Measurements from ENCODE around the gene ADORA1. TPM values are rescaled to one million over a fixed set of nuclear protein-coding genes. Genes with fewer than 3 reads are reported as not detected.

ADORA1 gene
- total and polyA plus RNA-seq, 10 of the 15 experiments (the other 5 are each of a cell fraction or from before 2014, with no cell fraction given) = not detected

DNA sequence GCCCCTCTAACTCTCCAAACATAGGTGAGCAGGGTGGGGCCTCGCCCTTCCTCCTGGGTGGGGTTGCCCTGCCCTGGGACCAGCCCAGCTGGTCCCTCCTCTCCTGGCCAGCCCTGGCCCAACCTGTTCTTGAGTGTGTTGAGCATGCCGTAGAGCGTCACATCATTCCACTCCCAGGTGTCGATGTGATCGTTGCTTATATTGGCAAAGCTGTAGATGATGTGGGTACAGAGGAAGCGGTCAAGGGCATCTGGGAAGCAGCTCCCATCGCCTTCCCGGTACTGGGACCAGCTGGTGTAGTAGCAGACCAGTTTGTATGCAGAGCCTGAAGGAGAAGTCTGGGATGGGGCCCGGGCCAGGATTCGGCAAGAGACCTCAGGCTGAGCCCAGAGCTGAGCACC lies 57.5 kb downstream of the ADORA1 start:
- ATAC-seq (no peak), DNase-seq (ENCODE audit: low read depth, low spot score) (no peak), FAIRE-seq (no peak)
- Histone ChIP-seq H3K9me3 (replicated peaks; ENCODE audit: control insufficient read depth, insufficient read depth, low read length) (no peaks in the 10 kb centered on the region), H3K4me2 (ENCODE audit: control insufficient read depth, insufficient read depth) (no peak overlapping the region), H3K79me2 (ENCODE audit: control insufficient read depth, insufficient read depth, low read length) (no peaks in the 10 kb centered on the region), H4K20me1 (ENCODE audit: control insufficient read depth, insufficient read depth) (no peaks in the 10 kb centered on the region), H3K4me3 (no peak overlapping the region), H3K36me3 (ENCODE audit: control insufficient read depth in 2 of 2, insufficient read depth in 2 of 2, low read length in 1 of 2) (no peaks in the 10 kb centered on the region), H2AFZ (ENCODE audit: control insufficient read depth, low read depth, low read length) (no peak overlapping the region), H3K4me1 (ENCODE audit: control insufficient read depth, insufficient read depth, low read length) (0 out of 2 replicates have a peak, but pooled peaks cover 2% of the 10 kb centered on the region), H3K27me3 (replicated peaks in 1 of 2; ENCODE audit: control insufficient read depth in 2 of 2, insufficient read depth in 2 of 2, low read length in 1 of 2) (no peaks in the 10 kb centered on the region; a peak in 1 of 4 replicates), H3K9ac (ENCODE audit: control insufficient read depth, insufficient read depth, low read length) (no peak overlapping the region), H3K27ac (ENCODE audit: control insufficient read depth, insufficient read depth) (no peak overlapping the region)
- BruUV-seq (replicated peaks) = no TSS peak
- SMC1A ChIA-PET (ENCODE audit: uncharacterized antibody, unreplicated experiment) = interaction anchor here (3.4 kb wide), 1 partner anchor 12 kb away, joined by 10 read pairs; no protein-coding TSS in a partner anchor
- WGBS (ENCODE audit: insufficient coverage, insufficient replicate concordance, low lambda C conversion rate, missing lambda C conversion rate) = 36% methylated on average over 10 of the region's 10 CpGs
- RAD21 ChIA-PET (ENCODE audit: unreplicated experiment) = interaction anchor here (0.7 kb wide), 1 partner anchor 12 kb away, joined by 3 read pairs; no protein-coding TSS in a partner anchor
- POLR2A ChIA-PET = no interaction called here
- in situ Hi-C loops (cut with MboI) (no loop called here), intact Hi-C loops (cut with micrococcal nuclease; ENCODE audit: unreplicated experiment) (no loop called here)
- CTCF ChIA-PET = interaction anchor here (1.2 to 1.6 kb wide), 5 partner anchors 9 to 146 kb away, joined by 3 to 7 read pairs (median 4); no protein-coding TSS in a partner anchor
- TF ChIP-seq TAF1 (IDR thresholded peaks at IDR 0.05; ENCODE audit: borderline replicate concordance, low read depth, low read length) (no peak), FOXM1 (IDR thresholded peaks at IDR 0.05; ENCODE audit: low read depth, low read length) (no peak), TARDBP (IDR thresholded peaks at IDR 0.05; ENCODE audit: borderline replicate concordance) (no peak)
- TF ChIP-seq, protein P1, sequence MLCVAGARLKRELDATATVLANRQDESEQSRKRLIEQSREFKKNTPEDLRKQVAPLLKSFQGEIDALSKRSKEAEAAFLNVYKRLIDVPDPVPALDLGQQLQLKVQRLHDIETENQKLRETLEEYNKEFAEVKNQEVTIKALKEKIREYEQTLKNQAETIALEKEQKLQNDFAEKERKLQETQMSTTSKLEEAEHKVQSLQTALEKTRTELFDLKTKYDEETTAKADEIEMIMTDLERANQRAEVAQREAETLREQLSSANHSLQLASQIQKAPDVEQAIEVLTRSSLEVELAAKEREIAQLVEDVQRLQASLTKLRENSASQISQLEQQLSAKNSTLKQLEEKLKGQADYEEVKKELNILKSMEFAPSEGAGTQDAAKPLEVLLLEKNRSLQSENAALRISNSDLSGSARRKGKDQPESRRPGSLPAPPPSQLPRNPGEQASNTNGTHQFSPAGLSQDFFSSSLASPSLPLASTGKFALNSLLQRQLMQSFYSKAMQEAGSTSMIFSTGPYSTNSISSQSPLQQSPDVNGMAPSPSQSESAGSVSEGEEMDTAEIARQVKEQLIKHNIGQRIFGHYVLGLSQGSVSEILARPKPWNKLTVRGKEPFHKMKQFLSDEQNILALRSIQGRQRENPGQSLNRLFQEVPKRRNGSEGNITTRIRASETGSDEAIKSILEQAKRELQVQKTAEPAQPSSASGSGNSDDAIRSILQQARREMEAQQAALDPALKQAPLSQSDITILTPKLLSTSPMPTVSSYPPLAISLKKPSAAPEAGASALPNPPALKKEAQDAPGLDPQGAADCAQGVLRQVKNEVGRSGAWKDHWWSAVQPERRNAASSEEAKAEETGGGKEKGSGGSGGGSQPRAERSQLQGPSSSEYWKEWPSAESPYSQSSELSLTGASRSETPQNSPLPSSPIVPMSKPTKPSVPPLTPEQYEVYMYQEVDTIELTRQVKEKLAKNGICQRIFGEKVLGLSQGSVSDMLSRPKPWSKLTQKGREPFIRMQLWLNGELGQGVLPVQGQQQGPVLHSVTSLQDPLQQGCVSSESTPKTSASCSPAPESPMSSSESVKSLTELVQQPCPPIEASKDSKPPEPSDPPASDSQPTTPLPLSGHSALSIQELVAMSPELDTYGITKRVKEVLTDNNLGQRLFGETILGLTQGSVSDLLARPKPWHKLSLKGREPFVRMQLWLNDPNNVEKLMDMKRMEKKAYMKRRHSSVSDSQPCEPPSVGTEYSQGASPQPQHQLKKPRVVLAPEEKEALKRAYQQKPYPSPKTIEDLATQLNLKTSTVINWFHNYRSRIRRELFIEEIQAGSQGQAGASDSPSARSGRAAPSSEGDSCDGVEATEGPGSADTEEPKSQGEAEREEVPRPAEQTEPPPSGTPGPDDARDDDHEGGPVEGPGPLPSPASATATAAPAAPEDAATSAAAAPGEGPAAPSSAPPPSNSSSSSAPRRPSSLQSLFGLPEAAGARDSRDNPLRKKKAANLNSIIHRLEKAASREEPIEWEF (IDR thresholded peaks at IDR 0.05; ENCODE audit: insufficient replicate concordance, low read depth, low read length) = no peak
- TF ChIP-seq, protein P2, sequence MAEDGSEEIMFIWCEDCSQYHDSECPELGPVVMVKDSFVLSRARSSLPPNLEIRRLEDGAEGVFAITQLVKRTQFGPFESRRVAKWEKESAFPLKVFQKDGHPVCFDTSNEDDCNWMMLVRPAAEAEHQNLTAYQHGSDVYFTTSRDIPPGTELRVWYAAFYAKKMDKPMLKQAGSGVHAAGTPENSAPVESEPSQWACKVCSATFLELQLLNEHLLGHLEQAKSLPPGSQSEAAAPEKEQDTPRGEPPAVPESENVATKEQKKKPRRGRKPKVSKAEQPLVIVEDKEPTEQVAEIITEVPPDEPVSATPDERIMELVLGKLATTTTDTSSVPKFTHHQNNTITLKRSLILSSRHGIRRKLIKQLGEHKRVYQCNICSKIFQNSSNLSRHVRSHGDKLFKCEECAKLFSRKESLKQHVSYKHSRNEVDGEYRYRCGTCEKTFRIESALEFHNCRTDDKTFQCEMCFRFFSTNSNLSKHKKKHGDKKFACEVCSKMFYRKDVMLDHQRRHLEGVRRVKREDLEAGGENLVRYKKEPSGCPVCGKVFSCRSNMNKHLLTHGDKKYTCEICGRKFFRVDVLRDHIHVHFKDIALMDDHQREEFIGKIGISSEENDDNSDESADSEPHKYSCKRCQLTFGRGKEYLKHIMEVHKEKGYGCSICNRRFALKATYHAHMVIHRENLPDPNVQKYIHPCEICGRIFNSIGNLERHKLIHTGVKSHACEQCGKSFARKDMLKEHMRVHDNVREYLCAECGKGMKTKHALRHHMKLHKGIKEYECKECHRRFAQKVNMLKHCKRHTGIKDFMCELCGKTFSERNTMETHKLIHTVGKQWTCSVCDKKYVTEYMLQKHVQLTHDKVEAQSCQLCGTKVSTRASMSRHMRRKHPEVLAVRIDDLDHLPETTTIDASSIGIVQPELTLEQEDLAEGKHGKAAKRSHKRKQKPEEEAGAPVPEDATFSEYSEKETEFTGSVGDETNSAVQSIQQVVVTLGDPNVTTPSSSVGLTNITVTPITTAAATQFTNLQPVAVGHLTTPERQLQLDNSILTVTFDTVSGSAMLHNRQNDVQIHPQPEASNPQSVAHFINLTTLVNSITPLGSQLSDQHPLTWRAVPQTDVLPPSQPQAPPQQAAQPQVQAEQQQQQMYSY (CRISPR knock-in tag; IDR thresholded peaks at IDR 0.05) = no peak
- TF ChIP-seq, protein P3, sequence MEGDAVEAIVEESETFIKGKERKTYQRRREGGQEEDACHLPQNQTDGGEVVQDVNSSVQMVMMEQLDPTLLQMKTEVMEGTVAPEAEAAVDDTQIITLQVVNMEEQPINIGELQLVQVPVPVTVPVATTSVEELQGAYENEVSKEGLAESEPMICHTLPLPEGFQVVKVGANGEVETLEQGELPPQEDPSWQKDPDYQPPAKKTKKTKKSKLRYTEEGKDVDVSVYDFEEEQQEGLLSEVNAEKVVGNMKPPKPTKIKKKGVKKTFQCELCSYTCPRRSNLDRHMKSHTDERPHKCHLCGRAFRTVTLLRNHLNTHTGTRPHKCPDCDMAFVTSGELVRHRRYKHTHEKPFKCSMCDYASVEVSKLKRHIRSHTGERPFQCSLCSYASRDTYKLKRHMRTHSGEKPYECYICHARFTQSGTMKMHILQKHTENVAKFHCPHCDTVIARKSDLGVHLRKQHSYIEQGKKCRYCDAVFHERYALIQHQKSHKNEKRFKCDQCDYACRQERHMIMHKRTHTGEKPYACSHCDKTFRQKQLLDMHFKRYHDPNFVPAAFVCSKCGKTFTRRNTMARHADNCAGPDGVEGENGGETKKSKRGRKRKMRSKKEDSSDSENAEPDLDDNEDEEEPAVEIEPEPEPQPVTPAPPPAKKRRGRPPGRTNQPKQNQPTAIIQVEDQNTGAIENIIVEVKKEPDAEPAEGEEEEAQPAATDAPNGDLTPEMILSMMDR (IDR thresholded peaks at IDR 0.05 in 2 of 3, conservative IDR thresholded peaks at IDR 0.05 in 1 of 3; ENCODE audit: control insufficient read depth in 2 of 3, extremely low read depth in 1 of 3, insufficient read depth in 1 of 3, low read depth in 3 of 3, low read length in 3 of 3) = no peak
- TF ChIP-seq, protein P4, sequence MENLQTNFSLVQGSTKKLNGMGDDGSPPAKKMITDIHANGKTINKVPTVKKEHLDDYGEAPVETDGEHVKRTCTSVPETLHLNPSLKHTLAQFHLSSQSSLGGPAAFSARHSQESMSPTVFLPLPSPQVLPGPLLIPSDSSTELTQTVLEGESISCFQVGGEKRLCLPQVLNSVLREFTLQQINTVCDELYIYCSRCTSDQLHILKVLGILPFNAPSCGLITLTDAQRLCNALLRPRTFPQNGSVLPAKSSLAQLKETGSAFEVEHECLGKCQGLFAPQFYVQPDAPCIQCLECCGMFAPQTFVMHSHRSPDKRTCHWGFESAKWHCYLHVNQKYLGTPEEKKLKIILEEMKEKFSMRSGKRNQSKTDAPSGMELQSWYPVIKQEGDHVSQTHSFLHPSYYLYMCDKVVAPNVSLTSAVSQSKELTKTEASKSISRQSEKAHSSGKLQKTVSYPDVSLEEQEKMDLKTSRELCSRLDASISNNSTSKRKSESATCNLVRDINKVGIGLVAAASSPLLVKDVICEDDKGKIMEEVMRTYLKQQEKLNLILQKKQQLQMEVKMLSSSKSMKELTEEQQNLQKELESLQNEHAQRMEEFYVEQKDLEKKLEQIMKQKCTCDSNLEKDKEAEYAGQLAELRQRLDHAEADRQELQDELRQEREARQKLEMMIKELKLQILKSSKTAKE (IDR thresholded peaks at IDR 0.05; ENCODE audit: low read depth, poor library complexity, severe bottlenecking) = no peak

Measured in GM12878 (cell line).